Prostate gland (tissue), 2 donors: ENCODE results near the gene NGB. TPM values are rescaled to one million over a fixed set of nuclear protein-coding genes. Genes with fewer than 3 reads are reported as not detected.
"Not testable (repeated sequence)": the region's sequence is repeated elsewhere in the genome, so short reads cannot be mapped to it uniquely, and the experiment has no call there.

ENCODE experiments used
- DNase-seq: peaks from one replicate; pipeline ENCODE4 v3.0.0-alpha.2; 2019; ENCODE audit warnings: low spot score
- H3K27ac ChIP-seq, 2 donors: fragments of 200-600 bp; sonication (generic); 2 replicates each; pipeline ENCODE4 v1.5.1; 2017 to 2019
- H3K27me3 ChIP-seq: fragments of 200-600 bp; sonication (generic); replicated peaks from 2 replicates; pipeline ENCODE4 v1.5.1; 2019; ENCODE audit not compliant: insufficient read depth
- H3K36me3 ChIP-seq, 2 donors: fragments of 200-600 bp; sonication (generic); 1 replicate in 1 of 2; 2 replicates in 1 of 2; pipeline versions ENCODE4 v1.5.1 to v1.8.1; 2017 to 2019
- H3K4me1 ChIP-seq: fragments of 200-600 bp; sonication (generic); replicated peaks from 2 replicates; pipeline ENCODE4 v1.5.1; 2019
- H3K4me3 ChIP-seq, 2 donors: fragments of 200-600 bp; sonication (generic); 2 replicates each; pipeline ENCODE4 v1.5.1; 2017 to 2019
- H3K9me3 ChIP-seq: fragments of 200-600 bp; sonication (generic); 2 replicates; pipeline ENCODE4 v1.5.1; 2017
- POLR2A ChIP-seq: fragments of 450-650 bp; IDR thresholded peaks from one replicate; pipeline ENCODE4 v1.6.1; 2016; ENCODE audit warnings: antibody characterized with exemption, mild to moderate bottlenecking
- POLR2AphosphoS5 ChIP-seq: sonication (generic); formaldehyde crosslinking; IDR thresholded peaks from one replicate; pipeline ENCODE4 v1.6.1; 2017; ENCODE audit warnings: antibody characterized with exemption
- WGBS: methylation state at CpG from one replicate; pipeline ENCODE4 v1.1.5; 2018; 5-methylcytosine and 5-hydroxymethylcytosine counted together
- intact Hi-C: fragments of 100-400 bp; cut with DNase I; formaldehyde crosslinking; loops from one replicate; pipeline ENCODE4 v1.14.2; 2022
- total RNA-seq, 2 donors: library from RNA; depleted of rRNA; stranded (reverse); fragments of >200 nt; gene quantifications; one replicate each; pipeline ENCODE4 v1.1.0, GENCODE V29; 2016
- TF ChIP-seq, protein P1 (sequence below), 4 experiments: fragments of 200-600 bp in 2 of 4; fragments of 450-650 bp in 2 of 4; sonication (generic) in 2 of 4; IDR thresholded peaks; 1 replicate in 3 of 4; 2 replicates in 1 of 4; pipeline ENCODE4 v1.5.1; 2016 to 2019; ENCODE audit warnings: antibody characterized with exemption in 4 of 4, mild to moderate bottlenecking in 2 of 4, moderate library complexity in 2 of 4

NGB gene
- total RNA-seq, 2 donors from 2014 or later: 0.91 TPM; not detected in 1

DNA sequence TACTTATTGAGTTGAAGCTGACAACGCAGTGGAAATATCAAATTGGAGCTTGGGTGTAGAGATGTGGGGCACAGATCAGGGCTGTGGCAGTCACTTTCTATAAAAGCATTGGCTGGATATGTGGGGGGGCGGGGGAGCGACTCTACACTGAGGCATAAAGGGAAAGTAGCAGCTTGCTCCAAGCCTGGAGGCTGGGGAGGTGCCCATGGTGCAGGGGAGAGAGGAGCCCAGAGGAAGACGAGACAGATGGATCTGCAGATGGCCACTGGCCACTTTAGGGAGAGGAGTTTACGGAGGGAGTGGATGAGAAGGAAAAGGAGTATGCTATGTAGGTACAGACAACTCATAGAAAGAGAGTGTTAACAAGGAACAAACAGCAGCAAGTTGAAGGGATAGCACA lies 13.5 kb upstream of the NGB start:
- intact Hi-C loops: no loop called here
- DNase-seq: no peak
- Histone ChIP-seq H3K27ac (no peak overlapping the region), H3K4me1 (no peaks in the 10 kb centered on the region), H3K36me3 (peaks cover 0 to 10% of the 10 kb centered on the region in 2 donors), H3K4me3 (no peak overlapping the region), H3K9me3 (no peaks in the 10 kb centered on the region), H3K27me3 (no peaks in the 10 kb centered on the region)
- 95% methylated on average over 5 of the region's 5 CpGs for WGBS
- TF ChIP-seq POLR2A (no peak), POLR2AphosphoS5 (no peak)
- TF ChIP-seq, protein P1, sequence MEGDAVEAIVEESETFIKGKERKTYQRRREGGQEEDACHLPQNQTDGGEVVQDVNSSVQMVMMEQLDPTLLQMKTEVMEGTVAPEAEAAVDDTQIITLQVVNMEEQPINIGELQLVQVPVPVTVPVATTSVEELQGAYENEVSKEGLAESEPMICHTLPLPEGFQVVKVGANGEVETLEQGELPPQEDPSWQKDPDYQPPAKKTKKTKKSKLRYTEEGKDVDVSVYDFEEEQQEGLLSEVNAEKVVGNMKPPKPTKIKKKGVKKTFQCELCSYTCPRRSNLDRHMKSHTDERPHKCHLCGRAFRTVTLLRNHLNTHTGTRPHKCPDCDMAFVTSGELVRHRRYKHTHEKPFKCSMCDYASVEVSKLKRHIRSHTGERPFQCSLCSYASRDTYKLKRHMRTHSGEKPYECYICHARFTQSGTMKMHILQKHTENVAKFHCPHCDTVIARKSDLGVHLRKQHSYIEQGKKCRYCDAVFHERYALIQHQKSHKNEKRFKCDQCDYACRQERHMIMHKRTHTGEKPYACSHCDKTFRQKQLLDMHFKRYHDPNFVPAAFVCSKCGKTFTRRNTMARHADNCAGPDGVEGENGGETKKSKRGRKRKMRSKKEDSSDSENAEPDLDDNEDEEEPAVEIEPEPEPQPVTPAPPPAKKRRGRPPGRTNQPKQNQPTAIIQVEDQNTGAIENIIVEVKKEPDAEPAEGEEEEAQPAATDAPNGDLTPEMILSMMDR (IDR thresholded peaks at IDR 0.05): no peak

DNA sequence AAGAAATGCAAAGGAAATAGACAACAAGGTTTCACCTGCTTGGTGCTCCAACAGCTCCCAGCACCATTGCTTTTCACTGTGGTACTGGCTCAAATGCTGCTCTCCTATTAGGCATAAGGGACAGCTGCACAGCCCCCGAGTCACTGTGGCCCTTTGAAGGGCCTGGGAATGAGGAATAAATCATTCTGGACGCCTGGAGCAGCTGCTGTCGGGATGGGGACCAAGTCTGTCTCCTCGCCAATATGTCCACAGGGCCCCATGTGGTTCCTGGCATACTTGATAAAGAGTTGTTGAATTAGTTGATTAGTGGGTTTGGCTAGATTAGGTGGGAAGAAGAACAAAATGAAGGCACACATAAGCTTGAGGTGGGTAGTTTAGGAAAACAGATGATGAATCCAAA lies 13.1 kb upstream of the NGB start:
- intact Hi-C loops: no loop called here
- Histone ChIP-seq H3K4me3 (no peak overlapping the region), H3K4me1 (no peaks in the 10 kb centered on the region), H3K36me3 (peaks cover 0 to 10% of the 10 kb centered on the region in 2 donors), H3K27me3 (no peaks in the 10 kb centered on the region), H3K27ac (no peak overlapping the region), H3K9me3 (no peaks in the 10 kb centered on the region)
- no peak for DNase-seq
- WGBS: 82% methylated on average over 4 of the region's 4 CpGs
- TF ChIP-seq, protein P1 (IDR thresholded peaks at IDR 0.05): no peak
- TF ChIP-seq POLR2A (no peak), POLR2AphosphoS5 (no peak)

DNA sequence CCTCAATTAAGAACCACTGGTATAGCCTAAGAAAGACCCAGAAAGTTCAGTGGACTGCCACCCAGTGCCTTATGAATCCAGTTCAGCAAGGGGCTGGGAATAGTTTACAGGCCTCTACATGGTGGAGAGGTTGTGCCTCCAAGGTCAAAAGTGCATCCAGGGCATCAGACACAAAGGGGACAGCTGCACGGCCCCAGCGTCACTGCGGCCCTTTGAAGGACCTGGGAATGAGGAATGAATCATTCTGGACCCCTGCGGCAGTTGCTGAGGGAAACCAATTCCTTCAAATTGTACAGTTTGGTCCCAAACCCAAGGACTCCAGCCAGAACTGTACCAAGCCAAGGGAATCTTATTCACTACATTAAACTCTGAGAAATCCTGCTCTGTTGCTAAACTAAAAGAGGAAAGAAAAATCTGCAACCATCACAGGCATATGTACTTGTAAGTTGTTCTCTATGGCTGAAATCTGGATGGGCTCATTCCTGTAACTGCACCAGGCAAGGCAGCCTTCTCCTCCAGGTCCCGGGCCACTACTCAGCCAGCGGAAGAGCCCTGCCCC lies 10.9 kb upstream of the NGB start:
- H3K36me3 ChIP-seq: peaks cover 0 to 10% of the 10 kb centered on the region in 2 donors
- no peak for DNase-seq

DNA sequence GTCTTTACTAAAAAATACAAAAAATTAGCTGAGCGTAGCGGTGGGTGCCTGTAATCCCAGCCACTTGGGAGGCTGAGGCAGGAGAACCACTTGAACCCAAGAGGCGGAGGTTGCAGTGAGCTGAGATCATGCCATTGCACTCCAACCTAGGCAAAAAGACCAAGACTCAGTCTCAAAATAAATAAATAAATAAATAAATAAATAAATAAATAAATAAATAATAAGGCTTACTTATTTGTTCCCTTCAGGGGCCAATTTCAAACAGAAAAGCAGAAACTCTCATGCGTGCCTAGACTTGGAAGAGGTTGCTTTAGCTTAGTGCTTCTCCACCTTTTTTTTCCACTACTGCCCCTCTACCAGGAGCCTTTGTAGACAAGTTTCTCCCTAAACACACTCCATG lies 9.9 kb upstream of the NGB start:
- 96% methylated on average over 4 of the region's 4 CpGs for WGBS
- H3K27ac ChIP-seq, DNase-seq, intact Hi-C loops, H3K9me3 ChIP-seq, H3K4me1 ChIP-seq, H3K4me3 ChIP-seq, H3K27me3 ChIP-seq: not testable (repeated sequence)
- H3K36me3 ChIP-seq: peaks cover 0 to 10% of the 10 kb centered on the region in 2 donors

More for the DNA sequence above, 10.9 kb upstream of the NGB start:
- Histone ChIP-seq H3K9me3 (no peaks in the 10 kb centered on the region), H3K4me3 (no peak overlapping the region), H3K4me1 (no peaks in the 10 kb centered on the region), H3K27ac (no peak overlapping the region), H3K27me3 (no peaks in the 10 kb centered on the region)
- WGBS: 88% methylated on average over 6 of the region's 6 CpGs
- intact Hi-C loops: no loop called here
- TF ChIP-seq, protein P1 (IDR thresholded peaks at IDR 0.05): no peak
- no peak for TF ChIP-seq POLR2AphosphoS5
- TF ChIP-seq POLR2A: no peak

DNA sequence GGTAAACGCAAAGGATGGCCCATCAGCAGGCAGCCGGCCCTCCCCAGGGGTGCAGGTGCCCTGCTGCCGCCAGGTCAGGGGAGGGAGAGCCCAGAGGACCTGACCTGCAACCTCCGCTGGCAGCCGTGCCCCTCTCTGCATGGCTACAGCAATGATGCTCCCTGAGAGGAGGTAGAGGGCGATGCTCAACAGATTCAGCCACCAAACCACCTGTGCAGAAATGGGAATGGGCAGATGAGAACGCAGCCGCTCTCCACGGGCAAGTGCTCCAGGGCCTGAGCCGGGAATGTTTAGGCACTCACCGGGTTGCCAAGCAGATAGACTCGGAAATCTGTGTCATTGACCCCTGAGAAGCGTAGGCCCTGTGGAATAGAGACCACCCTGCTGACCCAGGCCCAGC lies 8.7 kb upstream of the NGB start:
- H3K27me3 ChIP-seq: no peaks in the 10 kb centered on the region
- TF ChIP-seq POLR2A (no peak), POLR2AphosphoS5 (no peak)
- TF ChIP-seq, protein P1 (IDR thresholded peaks at IDR 0.05): no peak
- no peak overlapping the region for H3K4me3 ChIP-seq
- H3K4me1 ChIP-seq: no peaks in the 10 kb centered on the region
- DNase-seq: no peak
- intact Hi-C loops: no loop called here
- WGBS: 90% methylated on average over 11 of the region's 13 CpGs
- no peak overlapping the region for H3K27ac ChIP-seq
- H3K9me3 ChIP-seq: no peaks in the 10 kb centered on the region
- peaks cover 0 to 6% of the 10 kb centered on the region in 2 donors for H3K36me3 ChIP-seq
